HepG2 (cell line): ENCODE data around the gene MRPL51. TPM values are rescaled to one million over a fixed set of nuclear protein-coding genes. Genes with fewer than 3 reads are reported as not detected.

ENCODE experiments used
- CC2D1A ChIP-seq: sonication (generic); formaldehyde crosslinking; IDR thresholded peaks from 2 replicates; pipeline ENCODE4 v1.8.1; 2023; ENCODE audit warnings: mild to moderate bottlenecking, missing genetic modification reagents
- FOSL2 ChIP-seq: sonication (generic); formaldehyde crosslinking; IDR thresholded peaks from 2 replicates; pipeline ENCODE4 v1.4.0; 2020; ENCODE audit warnings: missing genetic modification reagents
- FOXK2 ChIP-seq: fragments of 450-650 bp; IDR thresholded peaks from 2 replicates; pipeline ENCODE4 v1.6.1; 2016
- IRF2 ChIP-seq: IDR thresholded peaks from 2 replicates; pipeline ENCODE4 v1.6.1; 2018; ENCODE audit warnings: missing genetic modification reagents, missing compliant biosample characterization
- KDM6A ChIP-seq: IDR thresholded peaks from 2 replicates; pipeline ENCODE4 v1.6.1; 2016; ENCODE audit warnings: low read depth
- NFKB2 ChIP-seq: sonication (generic); formaldehyde crosslinking; IDR thresholded peaks from 2 replicates; pipeline ENCODE4 v1.4.0; 2020; ENCODE audit warnings: missing genetic modification reagents, borderline replicate concordance
- POLR2G ChIP-seq: fragments of 200-400 bp; formaldehyde crosslinking; IDR thresholded peaks from 2 replicates; pipeline ENCODE4 v1.6.1; 2018; ENCODE audit warnings: mild to moderate bottlenecking, low read depth, low read length, moderate library complexity
- SIN3A ChIP-seq: IDR thresholded peaks from 2 replicates; pipeline ENCODE4 v1.6.1; 2011; ENCODE audit warnings: low read depth, mild to moderate bottlenecking, control low read depth, low read length, borderline replicate concordance
- STAT6 ChIP-seq: sonication (generic); formaldehyde crosslinking; IDR thresholded peaks from 2 replicates; pipeline ENCODE4 v1.4.0; 2020; ENCODE audit warnings: missing genetic modification reagents, mild to moderate bottlenecking, borderline replicate concordance
- TARDBP ChIP-seq: sonication (generic); formaldehyde crosslinking; IDR thresholded peaks from 2 replicates; pipeline ENCODE4 v1.8.0; 2022; ENCODE audit warnings: mild to moderate bottlenecking, missing genetic modification reagents
- TEAD2 ChIP-seq: sonication (generic); formaldehyde crosslinking; IDR thresholded peaks from 2 replicates; pipeline ENCODE4 v1.9.0; 2021; ENCODE audit warnings: missing genetic modification reagents
- TOPORS ChIP-seq: sonication (generic); formaldehyde crosslinking; IDR thresholded peaks from 2 replicates; pipeline ENCODE4 v1.8.0; 2023; ENCODE audit warnings: mild to moderate bottlenecking, missing genetic modification reagents
- YEATS4 ChIP-seq: sonication (generic); formaldehyde crosslinking; IDR thresholded peaks from 2 replicates; pipeline ENCODE4 v1.4.0; 2020; ENCODE audit warnings: missing genetic modification reagents, borderline replicate concordance
- ZBTB42 ChIP-seq: sonication (generic); formaldehyde crosslinking; IDR thresholded peaks from 2 replicates; pipeline ENCODE4 v1.5.0; 2020; ENCODE audit warnings: mild to moderate bottlenecking, missing genetic modification reagents
- ZBTB44 ChIP-seq: sonication (generic); formaldehyde crosslinking; IDR thresholded peaks from 2 replicates; pipeline ENCODE4 v1.4.0; 2020; ENCODE audit warnings: missing genetic modification reagents
- ZNF224 ChIP-seq: sonication (generic); formaldehyde crosslinking; IDR thresholded peaks from 2 replicates; pipeline ENCODE4 v1.5.0; 2020; ENCODE audit warnings: mild to moderate bottlenecking, missing genetic modification reagents
- ZNF687 ChIP-seq: sonication (generic); formaldehyde crosslinking; IDR thresholded peaks from 2 replicates; pipeline ENCODE4 v1.5.1; 2020; ENCODE audit warnings: mild to moderate bottlenecking, missing genetic modification reagents, moderate library complexity
- ZNF7 ChIP-seq: IDR thresholded peaks from 2 replicates; pipeline ENCODE4 v1.6.1; 2016; ENCODE audit warnings: missing biosample characterization, missing genetic modification reagents
- ZNF782 ChIP-seq: sonication (generic); formaldehyde crosslinking; IDR thresholded peaks from 2 replicates; pipeline ENCODE4 v1.4.0; 2020; ENCODE audit warnings: missing genetic modification reagents, mild to moderate bottlenecking, borderline replicate concordance
- ZNF792 ChIP-seq: IDR thresholded peaks from 2 replicates; pipeline ENCODE4 v1.6.1; 2016
- polyA plus RNA-seq, 8 experiments: library from polyadenylated mRNA; depleted of rRNA in 3 of 8; stranded (reverse) in 7 of 8; unstranded in 1 of 8; fragments of >200 nt; fragmentation: Illumina TruSeq in 4 of 8; extraction: Trizol in 4 of 8; gene quantifications; 2 replicates each; pipeline versions ENCODE4 v1.2.1 to v1.2.3, GENCODE V29; 2011 to 2016; ENCODE audit warnings: low read depth in 4 of 8, missing spikeins in 1 of 8, mixed read lengths in 1 of 8; ENCODE audit not compliant: insufficient read depth in 1 of 8
- total RNA-seq, 5 experiments: library from RNA; depleted of rRNA; stranded (reverse); fragments of >200 nt; fragmentation: Illumina TruSeq; extraction: Trizol; gene quantifications; 2 replicates each; pipeline ENCODE4 v1.2.3, GENCODE V29; 2016; ENCODE audit warnings: low read depth in 1 of 5
- TF ChIP-seq, protein P1 (sequence below): sonication (generic); formaldehyde crosslinking; IDR thresholded peaks from 2 replicates; pipeline ENCODE4 v1.4.0; 2020; ENCODE audit warnings: missing genetic modification reagents

Gene MRPL51
- total and polyA plus RNA-seq, 2 of the 13 experiments (the other 11 are each of a cell fraction or from before 2014, with no cell fraction given) = 64.8 to 278 TPM

- no peak for TF ChIP-seq STAT6 (CRISPR knock-in tag)
- 0 out of 2 replicates have a peak, but pooled peaks have one; percentile 23 for TF ChIP-seq FOSL2 (CRISPR knock-in tag)
- no peak for TF ChIP-seq ZBTB42 (CRISPR knock-in tag)
- TF ChIP-seq IRF2 (CRISPR knock-in tag) = 0 out of 2 replicates have a peak, but pooled peaks have one; percentile 45
- TF ChIP-seq CC2D1A (CRISPR knock-in tag) = no peak
- TF ChIP-seq, protein P1, sequence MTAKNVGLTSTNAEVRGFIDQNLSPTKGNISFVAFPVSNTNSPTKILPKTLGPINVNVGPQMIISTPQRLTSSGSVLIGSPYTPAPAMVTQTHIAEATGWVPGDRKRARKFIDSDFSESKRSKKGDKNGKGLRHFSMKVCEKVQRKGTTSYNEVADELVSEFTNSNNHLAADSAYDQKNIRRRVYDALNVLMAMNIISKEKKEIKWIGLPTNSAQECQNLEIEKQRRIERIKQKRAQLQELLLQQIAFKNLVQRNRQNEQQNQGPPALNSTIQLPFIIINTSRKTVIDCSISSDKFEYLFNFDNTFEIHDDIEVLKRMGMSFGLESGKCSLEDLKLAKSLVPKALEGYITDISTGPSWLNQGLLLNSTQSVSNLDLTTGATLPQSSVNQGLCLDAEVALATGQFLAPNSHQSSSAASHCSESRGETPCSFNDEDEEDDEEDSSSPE = peak; percentile 66
- no peak for TF ChIP-seq TEAD2 (CRISPR knock-in tag)
- TF ChIP-seq KDM6A (CRISPR knock-in tag) = no peak
- TF ChIP-seq TOPORS (CRISPR knock-in tag) = no peak
- TF ChIP-seq ZBTB44 = no peak
- TF ChIP-seq SIN3A = 0 out of 2 replicates have a peak, but pooled peaks have one; percentile 14
- peak; percentile 61; the same call in 1 of the 2 replicates for TF ChIP-seq NFKB2 (CRISPR knock-in tag)
- TF ChIP-seq POLR2G = peak; percentile 83
- TF ChIP-seq ZNF687 (CRISPR knock-in tag) = peak; percentile 97
- TF ChIP-seq ZNF7 (CRISPR knock-in tag) = no peak
- TF ChIP-seq ZNF792 (CRISPR knock-in tag) = no peak
- peak; percentile 31; the same call in 1 of the 2 replicates for TF ChIP-seq ZNF782
- TF ChIP-seq FOXK2 = no peak
- peak; percentile 17; the same call in 1 of the 2 replicates for TF ChIP-seq ZNF224 (CRISPR knock-in tag)
- no peak for TF ChIP-seq TARDBP (CRISPR knock-in tag)
- no peak; the same call in 1 of the 2 replicates for TF ChIP-seq YEATS4 (CRISPR knock-in tag)
Measured at GRCh38 chr12:6451348-6452244, 41.5 kb downstream of the MRPL51 start, which contains the start of gene TAPBPL (continued).
